Measurements from ENCODE around the gene HMG20B.

DNA sequence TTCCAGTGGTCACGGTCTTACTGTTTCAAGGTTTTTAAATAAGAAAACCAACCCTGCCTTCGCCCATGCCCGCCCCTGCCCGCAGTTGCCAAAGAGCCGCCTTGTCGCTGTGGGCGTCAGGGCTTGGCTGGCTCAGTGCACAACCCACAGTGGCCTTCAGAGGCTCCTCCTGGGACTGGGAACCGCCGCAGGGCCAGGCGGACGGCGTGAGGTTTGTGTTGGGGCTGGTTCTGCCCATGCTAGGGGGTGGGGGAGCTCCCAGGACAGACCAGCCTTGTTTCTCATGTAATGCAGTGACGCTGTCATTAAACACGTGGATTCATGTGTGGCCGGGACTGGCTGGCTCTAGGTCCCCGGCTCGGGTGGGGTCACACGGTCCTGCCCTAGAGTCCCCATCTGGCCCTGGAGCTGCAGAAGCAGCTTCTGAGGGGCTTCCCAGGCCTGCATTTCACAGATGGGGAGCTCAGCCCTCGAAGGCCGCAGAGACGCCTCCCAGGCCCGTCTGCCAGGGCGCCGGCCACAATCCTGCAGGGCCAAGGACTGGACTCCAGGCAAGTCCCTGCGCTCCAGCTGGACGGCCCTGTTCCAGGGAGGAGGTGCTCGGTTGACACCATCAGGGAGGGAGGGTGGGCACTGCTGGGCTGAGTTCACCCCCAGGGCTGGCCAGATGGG lies 36.2 kb upstream of the HMG20B start:
- TF ChIP-seq CTCF (IDR thresholded peaks at IDR 0.05; ENCODE audit: insufficient read depth, low read length) (no peak), POLR2AphosphoS5 (IDR thresholded peaks at IDR 0.05; ENCODE audit: low read depth) (no peak; the same call in 1 of the 2 replicates), SPI1 (IDR thresholded peaks at IDR 0.05; ENCODE audit: borderline replicate concordance, low read depth) (no peak), GABPA (IDR thresholded peaks at IDR 0.05; ENCODE audit: low read depth) (no peak)
- TF ChIP-seq, protein P1, sequence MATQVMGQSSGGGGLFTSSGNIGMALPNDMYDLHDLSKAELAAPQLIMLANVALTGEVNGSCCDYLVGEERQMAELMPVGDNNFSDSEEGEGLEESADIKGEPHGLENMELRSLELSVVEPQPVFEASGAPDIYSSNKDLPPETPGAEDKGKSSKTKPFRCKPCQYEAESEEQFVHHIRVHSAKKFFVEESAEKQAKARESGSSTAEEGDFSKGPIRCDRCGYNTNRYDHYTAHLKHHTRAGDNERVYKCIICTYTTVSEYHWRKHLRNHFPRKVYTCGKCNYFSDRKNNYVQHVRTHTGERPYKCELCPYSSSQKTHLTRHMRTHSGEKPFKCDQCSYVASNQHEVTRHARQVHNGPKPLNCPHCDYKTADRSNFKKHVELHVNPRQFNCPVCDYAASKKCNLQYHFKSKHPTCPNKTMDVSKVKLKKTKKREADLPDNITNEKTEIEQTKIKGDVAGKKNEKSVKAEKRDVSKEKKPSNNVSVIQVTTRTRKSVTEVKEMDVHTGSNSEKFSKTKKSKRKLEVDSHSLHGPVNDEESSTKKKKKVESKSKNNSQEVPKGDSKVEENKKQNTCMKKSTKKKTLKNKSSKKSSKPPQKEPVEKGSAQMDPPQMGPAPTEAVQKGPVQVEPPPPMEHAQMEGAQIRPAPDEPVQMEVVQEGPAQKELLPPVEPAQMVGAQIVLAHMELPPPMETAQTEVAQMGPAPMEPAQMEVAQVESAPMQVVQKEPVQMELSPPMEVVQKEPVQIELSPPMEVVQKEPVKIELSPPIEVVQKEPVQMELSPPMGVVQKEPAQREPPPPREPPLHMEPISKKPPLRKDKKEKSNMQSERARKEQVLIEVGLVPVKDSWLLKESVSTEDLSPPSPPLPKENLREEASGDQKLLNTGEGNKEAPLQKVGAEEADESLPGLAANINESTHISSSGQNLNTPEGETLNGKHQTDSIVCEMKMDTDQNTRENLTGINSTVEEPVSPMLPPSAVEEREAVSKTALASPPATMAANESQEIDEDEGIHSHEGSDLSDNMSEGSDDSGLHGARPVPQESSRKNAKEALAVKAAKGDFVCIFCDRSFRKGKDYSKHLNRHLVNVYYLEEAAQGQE (IDR thresholded peaks at IDR 0.05; ENCODE audit: insufficient replicate concordance, low read depth), result no peak

Data from HL-60 (cell line).